CD4-positive, alpha-beta memory T cell (primary cell): ENCODE data around the gene NLE1. TPM values are rescaled to one million over a fixed set of nuclear protein-coding genes. Genes with fewer than 3 reads are reported as not detected.

Experiments
- CTCF ChIA-PET: fragments of 350-600 bp; sonication (Branson Sonifier 250); formaldehyde crosslinking; loops from one replicate; lab custom pipeline; 2021; ENCODE audit warnings: inconsistent platforms; ENCODE audit not compliant: partially characterized antibody; lab: Charles Lee
- POLR2A ChIA-PET: fragments of 350-600 bp; sonication (Branson Sonifier 250); formaldehyde crosslinking; loops from one replicate; lab custom pipeline; 2021; ENCODE audit not compliant: partially characterized antibody; lab: Charles Lee
- DNase-seq, 5 donors: peaks; one replicate each; pipeline versions ENCODE4 v3.0.0 to v3.0.0-alpha.2; 2020 to 2022; ENCODE audit warnings: mixed read lengths in 1 of 5
- H3K27ac ChIP-seq: one replicate; pipeline ENCODE4 v1.7.0; 2013; ENCODE audit warnings: low read depth, low read length
- H3K27me3 ChIP-seq: 2 replicates; pipeline ENCODE4 v1.7.0; 2013; ENCODE audit warnings: mild to moderate bottlenecking, low read length, moderate library complexity; ENCODE audit not compliant: insufficient read depth
- H3K36me3 ChIP-seq: 2 replicates; pipeline ENCODE4 v1.7.0; 2013; ENCODE audit warnings: mild to moderate bottlenecking, low read length, moderate library complexity; ENCODE audit not compliant: insufficient read depth
- H3K4me1 ChIP-seq: 2 replicates; pipeline ENCODE4 v1.7.0; 2013; ENCODE audit warnings: mild to moderate bottlenecking, low read length, moderate library complexity; ENCODE audit not compliant: insufficient read depth
- H3K4me3 ChIP-seq, 2 donors: one replicate each; pipeline ENCODE4 v1.7.0; 2013; ENCODE audit warnings: low read length in 2 of 2, mild to moderate bottlenecking in 1 of 2
- H3K9me3 ChIP-seq, 2 donors: one replicate each; pipeline ENCODE4 v1.7.0; 2013; ENCODE audit warnings: low read length in 2 of 2, control low read depth in 1 of 2; ENCODE audit not compliant: control insufficient read depth in 1 of 2
- H3K27ac Mint-ChIP-seq, 7 donors: one replicate each; pipeline ENCODE4 v1.8.0; 2020 to 2021; ENCODE audit warnings: mixed read lengths in 7 of 7, mild to moderate bottlenecking in 6 of 7, inconsistent platforms in 3 of 7, moderate library complexity in 3 of 7
- H3K27me3 Mint-ChIP-seq, 2 donors: one replicate each; pipeline ENCODE4 v1.8.0; 2020 to 2021; ENCODE audit warnings: mixed read lengths in 2 of 2
- H3K36me3 Mint-ChIP-seq, 2 donors: one replicate each; pipeline ENCODE4 v1.8.0; 2020 to 2021; ENCODE audit warnings: mixed read lengths in 2 of 2, inconsistent platforms in 1 of 2, mild to moderate bottlenecking in 1 of 2
- H3K4me1 Mint-ChIP-seq, 4 donors: one replicate each; pipeline ENCODE4 v1.8.0; 2020 to 2021; ENCODE audit warnings: mixed read lengths in 4 of 4, mild to moderate bottlenecking in 1 of 4
- H3K4me3 Mint-ChIP-seq, 8 donors: one replicate each; pipeline ENCODE4 v1.8.0; 2020 to 2021; ENCODE audit warnings: mixed read lengths in 8 of 8, mild to moderate bottlenecking in 7 of 8, moderate library complexity in 6 of 8, inconsistent platforms in 3 of 8
- H3K9me3 Mint-ChIP-seq, 8 donors: one replicate each; pipeline ENCODE4 v1.8.0; 2020 to 2021; ENCODE audit warnings: mixed read lengths in 8 of 8, mild to moderate bottlenecking in 5 of 8, inconsistent platforms in 3 of 8, moderate library complexity in 1 of 8
- intact Hi-C: fragments of 100-400 bp; cut with micrococcal nuclease; formaldehyde crosslinking; loops from one replicate; pipeline ENCODE4 v1.15.1; 2023
- polyA plus RNA-seq, 2 donors: library from polyadenylated mRNA; unstranded; fragments of 300-500 nt; fragmentation: Illumina TruSeq; gene quantifications; one replicate each; pipeline ENCODE4 v1.2.3, GENCODE V29; 2021
- total RNA-seq, 2 experiments: library from RNA; stranded (reverse); gene quantifications; one replicate each; pipeline ENCODE4 v1.2.3, GENCODE V29; 2021

Gene NLE1
- total RNA-seq (10 to 100 TPM; 20.1 to 20.5 TPM), polyA plus RNA-seq (1 to 10 TPM; 4.4 to 4.8 TPM)

GRCh38 chr17:35141681-35142466 is at the start of gene NLE1:
Gene NLE1 (minus strand): TSS chr17:35142303. CDS start chr17:35142275, 28 bp downstream.
- Histone ChIP-seq H3K9me3 (no peaks in the 10 kb centered on the region), H3K27me3 (no peaks in the 10 kb centered on the region), H3K4me3 (peak within 1 kb of the TSS; percentile 80 to 99), H3K27ac (peak within 1 kb of the TSS; percentile 77), H3K4me1 (peaks cover 14% of the 10 kb centered on the region), H3K36me3 (peaks cover 24% of the 10 kb centered on the region)
- Mint-ChIP-seq H3K4me1 (peaks cover 8 to 32% (median 20%) of the 10 kb centered on the region in 4 donors), H3K4me3 (peak within 1 kb of the TSS; percentile 82 to 91 (median 88)), H3K9me3 (no peaks in the 10 kb centered on the region), H3K27ac (peak within 1 kb of the TSS; percentile 72 to 91 (median 78)), H3K36me3 (peaks cover 0 to 32% of the 10 kb centered on the region in 2 donors), H3K27me3 (no peaks in the 10 kb centered on the region)
- ChIA-PET CTCF (interaction anchor here (0.7 to 1.9 kb wide), 13 partner anchors 16 to 939 kb away, joined by 3 to 5 read pairs (median 4); no protein-coding TSS in a partner anchor), POLR2A (interaction anchor here (0.6 to 2.2 kb wide), 16 partner anchors 19 to 667 kb away, joined by 3 to 16 read pairs (median 4); partner anchors contain the start of genes LIG3, PEX12, SLFN11 and SLFN12L)
- DNase-seq: peak; percentile 85 to 89 (median 87)
- intact Hi-C loops: loop anchor here (1.0 kb wide), 8 partner anchors 19 to 605 kb away; partner anchors contain the start of gene PEX12

GRCh38 chr17:35191001-35191695 is 49.0 kb upstream of the NLE1 start:
- Histone ChIP-seq H3K36me3 (no peaks in the 10 kb centered on the region), H3K27ac (no peak overlapping the region), H3K27me3 (no peaks in the 10 kb centered on the region), H3K4me1 (peaks cover 35% of the 10 kb centered on the region), H3K9me3 (no peaks in the 10 kb centered on the region), H3K4me3 (no peak overlapping the region)
- intact Hi-C loops: no loop called here
- POLR2A ChIA-PET: interaction anchor here (1.0 to 2.7 kb wide), 4 partner anchors 22 to 331 kb away, joined by 3 to 14 read pairs (median 4); partner anchors contain the start of gene SLFN5
- Mint-ChIP-seq H3K27ac (no peak overlapping the region), H3K4me3 (no peak overlapping the region), H3K27me3 (no peaks in the 10 kb centered on the region), H3K36me3 (no peaks in the 10 kb centered on the region), H3K9me3 (peaks cover 0 to 6% (median 0%) of the 10 kb centered on the region in 8 donors), H3K4me1 (peaks cover 33 to 60% (median 37%) of the 10 kb centered on the region in 4 donors)
- DNase-seq: no peak
- CTCF ChIA-PET: interaction anchor here (2.3 kb wide), 1 partner anchor 22 kb away, joined by 8 read pairs; no protein-coding TSS in a partner anchor

- peak overlapping the region in 3 of 8 donors; percentile 22 to 62 (median 52) for H3K4me3 Mint-ChIP-seq
- H3K9me3 Mint-ChIP-seq: peaks cover 0 to 2% (median 0%) of the 10 kb centered on the region in 8 donors
- POLR2A ChIA-PET: interaction anchor here (2.0 to 3.0 kb wide), 2 partner anchors 24 to 54 kb away, joined by 10 to 36 read pairs; partner anchors contain the start of gene SLFN5
- CTCF ChIA-PET: no interaction called here
- Histone ChIP-seq H3K9me3 (no peaks in the 10 kb centered on the region), H3K4me1 (peaks cover 38% of the 10 kb centered on the region), H3K27ac (no peak overlapping the region), H3K4me3 (no peak overlapping the region), H3K36me3 (no peaks in the 10 kb centered on the region), H3K27me3 (no peaks in the 10 kb centered on the region)
- no peaks in the 10 kb centered on the region for H3K27me3 Mint-ChIP-seq
- peaks cover 39 to 76% (median 43%) of the 10 kb centered on the region in 4 donors for H3K4me1 Mint-ChIP-seq
- H3K27ac Mint-ChIP-seq: peak overlapping the region in 4 of 7 donors; percentile 17 to 62 (median 44)
- no peaks in the 10 kb centered on the region for H3K36me3 Mint-ChIP-seq
- intact Hi-C loops: loop anchor here (2.0 kb wide), 1 partner anchor 26 kb away; no protein-coding TSS in a partner anchor
- DNase-seq: no peak
Measured at GRCh38 chr17:35189291-35189690, 47.2 kb upstream of the NLE1 start.

GRCh38 chr17:35188111-35188510 is 46.0 kb upstream of the NLE1 start:
- peaks cover 46% of the 10 kb centered on the region for H3K4me1 ChIP-seq
- no peaks in the 10 kb centered on the region for H3K9me3 ChIP-seq
- H3K4me3 ChIP-seq: no peak overlapping the region
- POLR2A ChIA-PET: interaction anchor here (0.6 to 3.0 kb wide), 12 partner anchors 10 to 343 kb away, joined by 3 to 36 read pairs (median 6); partner anchors contain the start of gene SLFN5
- peak overlapping the region in 7 of 8 donors; percentile 19 to 74 (median 62) for H3K4me3 Mint-ChIP-seq
- no peaks in the 10 kb centered on the region for H3K36me3 ChIP-seq
- H3K36me3 Mint-ChIP-seq: no peaks in the 10 kb centered on the region
- no peak overlapping the region for H3K27ac ChIP-seq
- intact Hi-C loops: loop anchor here (2.0 kb wide), 1 partner anchor 27 kb away; no protein-coding TSS in a partner anchor
- DNase-seq: peak in 4 of 5 donors; percentile 27 to 46 (median 32)
- CTCF ChIA-PET: interaction anchor here (1.0 kb wide), 1 partner anchor 78 kb away, joined by 3 read pairs; no protein-coding TSS in a partner anchor
- peaks cover 0 to 2% (median 0%) of the 10 kb centered on the region in 8 donors for H3K9me3 Mint-ChIP-seq
- H3K4me1 Mint-ChIP-seq: peaks cover 41 to 83% (median 49%) of the 10 kb centered on the region in 4 donors
- peak overlapping the region; percentile 32 to 95 (median 71) for H3K27ac Mint-ChIP-seq
- H3K27me3 ChIP-seq: no peaks in the 10 kb centered on the region
- H3K27me3 Mint-ChIP-seq: no peaks in the 10 kb centered on the region

- peaks cover 46% of the 10 kb centered on the region for H3K4me1 ChIP-seq
- Mint-ChIP-seq H3K4me3 (peak overlapping the region in 3 of 8 donors; percentile 12 to 64 (median 52)), H3K27ac (peak overlapping the region in 6 of 7 donors; percentile 32 to 95 (median 66)), H3K9me3 (peaks cover 0 to 2% (median 0%) of the 10 kb centered on the region in 8 donors), H3K27me3 (no peaks in the 10 kb centered on the region), H3K4me1 (peaks cover 39 to 81% (median 44%) of the 10 kb centered on the region in 4 donors), H3K36me3 (no peaks in the 10 kb centered on the region)
- no peaks in the 10 kb centered on the region for H3K27me3 ChIP-seq
- ChIA-PET CTCF (interaction anchor here (1.0 kb wide), 1 partner anchor 79 kb away, joined by 3 read pairs; no protein-coding TSS in a partner anchor), POLR2A (interaction anchor here (0.6 to 3.0 kb wide), 6 partner anchors 9 to 283 kb away, joined by 4 to 36 read pairs (median 8); partner anchors contain the start of gene SLFN5)
- H3K27ac ChIP-seq: no peak overlapping the region
- no peak for DNase-seq
- no peaks in the 10 kb centered on the region for H3K9me3 ChIP-seq
- H3K4me3 ChIP-seq: no peak overlapping the region
- H3K36me3 ChIP-seq: no peaks in the 10 kb centered on the region
- intact Hi-C loops: no loop called here
Measured at GRCh38 chr17:35187481-35187880, 45.4 kb upstream of the NLE1 start.

GRCh38 chr17:35185849-35186248 is 43.7 kb upstream of the NLE1 start:
- no peaks in the 10 kb centered on the region for H3K36me3 ChIP-seq
- peaks cover 36 to 73% (median 42%) of the 10 kb centered on the region in 4 donors for H3K4me1 Mint-ChIP-seq
- no peaks in the 10 kb centered on the region for H3K27me3 ChIP-seq
- DNase-seq: no peak
- H3K27ac ChIP-seq: no peak overlapping the region
- peak overlapping the region in 1 of 8 donors; percentile 48 for H3K4me3 Mint-ChIP-seq
- H3K27me3 Mint-ChIP-seq: no peaks in the 10 kb centered on the region
- no peaks in the 10 kb centered on the region for H3K36me3 Mint-ChIP-seq
- H3K27ac Mint-ChIP-seq: peak overlapping the region in 1 of 7 donors; percentile 78
- peaks cover 0 to 2% (median 0%) of the 10 kb centered on the region in 8 donors for H3K9me3 Mint-ChIP-seq
- intact Hi-C loops: no loop called here
- peaks cover 46% of the 10 kb centered on the region for H3K4me1 ChIP-seq
- POLR2A ChIA-PET: interaction anchor here (0.7 to 18.0 kb wide), 3 partner anchors 9 to 55 kb away, joined by 3 to 217 read pairs (median 3); partner anchors contain the start of gene SLFN5
- H3K4me3 ChIP-seq: no peak overlapping the region
- H3K9me3 ChIP-seq: no peaks in the 10 kb centered on the region
- CTCF ChIA-PET: interaction anchor here (1.1 kb wide), 1 partner anchor 29 kb away, joined by 4 read pairs; no protein-coding TSS in a partner anchor
